Measurements from ENCODE around the gene LPO. TPM values are rescaled to one million over a fixed set of nuclear protein-coding genes. Genes with fewer than 3 reads are reported as not detected.

Gene LPO
- total RNA-seq, 1 experiment from 2014 or later = not detected

GRCh38 chr17:58277107-58277801, 38.9 kb downstream of the LPO start:
- peaks cover 4% of the 10 kb centered on the region for H3K36me3 Mint-ChIP-seq (ENCODE audit: insufficient read depth, unreplicated experiment)
- peaks cover 91% of the 10 kb centered on the region for H3K27me3 Mint-ChIP-seq (ENCODE audit: unreplicated experiment)
- DNase-seq = no peak
- BruUV-seq (replicated peaks) = no TSS peak
- CTCF ChIA-PET = no interaction called here
- no peak overlapping the region for H3K27ac Mint-ChIP-seq (ENCODE audit: unreplicated experiment)
- TF ChIP-seq CTCF (IDR thresholded peaks at IDR 0.05; ENCODE audit: unreplicated experiment) = peak; percentile 16
- H3K9me3 Mint-ChIP-seq (ENCODE audit: low read depth, unreplicated experiment) = no peaks in the 10 kb centered on the region
- no peak overlapping the region for H3K4me3 Mint-ChIP-seq (ENCODE audit: low read depth, unreplicated experiment)
- intact Hi-C loops (cut with micrococcal nuclease; ENCODE audit: unreplicated experiment) = no loop called here
- no peaks in the 10 kb centered on the region for H3K4me1 Mint-ChIP-seq (ENCODE audit: low read depth, unreplicated experiment)

- CTCF ChIA-PET = no interaction called here
- Mint-ChIP-seq H3K4me1 (ENCODE audit: low read depth, unreplicated experiment) (no peaks in the 10 kb centered on the region), H3K9me3 (ENCODE audit: low read depth, unreplicated experiment) (no peaks in the 10 kb centered on the region), H3K27ac (ENCODE audit: unreplicated experiment) (no peak overlapping the region), H3K27me3 (ENCODE audit: unreplicated experiment) (peaks cover 91% of the 10 kb centered on the region), H3K36me3 (ENCODE audit: insufficient read depth, unreplicated experiment) (peaks cover 4% of the 10 kb centered on the region), H3K4me3 (ENCODE audit: low read depth, unreplicated experiment) (no peak overlapping the region)
- DNase-seq = no peak
- BruUV-seq (replicated peaks) = no TSS peak
- no peak for TF ChIP-seq CTCF (IDR thresholded peaks at IDR 0.05; ENCODE audit: unreplicated experiment)
- intact Hi-C loops (cut with micrococcal nuclease; ENCODE audit: unreplicated experiment) = no loop called here
Observed at GRCh38 chr17:58277802-58278595, 39.6 kb downstream of the LPO start.

- Mint-ChIP-seq H3K4me3 (ENCODE audit: low read depth, unreplicated experiment) (no peak overlapping the region), H3K4me1 (ENCODE audit: low read depth, unreplicated experiment) (no peaks in the 10 kb centered on the region), H3K36me3 (ENCODE audit: insufficient read depth, unreplicated experiment) (peaks cover 4% of the 10 kb centered on the region), H3K27ac (ENCODE audit: unreplicated experiment) (no peak overlapping the region), H3K9me3 (ENCODE audit: low read depth, unreplicated experiment) (no peaks in the 10 kb centered on the region), H3K27me3 (ENCODE audit: unreplicated experiment) (peaks cover 91% of the 10 kb centered on the region)
- TF ChIP-seq CTCF (IDR thresholded peaks at IDR 0.05; ENCODE audit: unreplicated experiment) = no peak
- CTCF ChIA-PET = no interaction called here
- intact Hi-C loops (cut with micrococcal nuclease; ENCODE audit: unreplicated experiment) = no loop called here
- BruUV-seq (replicated peaks) = no TSS peak
- no peak for DNase-seq
Observed at GRCh38 chr17:58278661-58279015, 40.3 kb downstream of the LPO start.

GRCh38 chr17:58279016-58279711, 40.8 kb downstream of the LPO start:
- DNase-seq = no peak
- no TSS peak for BruUV-seq (replicated peaks)
- Mint-ChIP-seq H3K9me3 (ENCODE audit: low read depth, unreplicated experiment) (no peaks in the 10 kb centered on the region), H3K27ac (ENCODE audit: unreplicated experiment) (no peak overlapping the region), H3K27me3 (ENCODE audit: unreplicated experiment) (peaks cover 91% of the 10 kb centered on the region), H3K4me3 (ENCODE audit: low read depth, unreplicated experiment) (no peak overlapping the region), H3K36me3 (ENCODE audit: insufficient read depth, unreplicated experiment) (peaks cover 4% of the 10 kb centered on the region), H3K4me1 (ENCODE audit: low read depth, unreplicated experiment) (no peaks in the 10 kb centered on the region)
- CTCF ChIA-PET = no interaction called here
- intact Hi-C loops (cut with micrococcal nuclease; ENCODE audit: unreplicated experiment) = no loop called here
- no peak for TF ChIP-seq CTCF (IDR thresholded peaks at IDR 0.05; ENCODE audit: unreplicated experiment)
